GM12878 (cell line): ENCODE measurements around the gene USP9X.

Experiments used
- CREM ChIP-seq: IDR thresholded peaks from 2 replicates; pipeline ENCODE4 v1.6.1; 2014; ENCODE audit warnings: antibody characterized with exemption, low read depth
- CTCF ChIP-seq, 3 experiments: IDR thresholded peaks in 2 of 3; conservative IDR thresholded peaks in 1 of 3; 2 replicates each; pipeline ENCODE4 v1.5.1; 2011; ENCODE audit warnings: low read depth in 3 of 3, low read length in 3 of 3, mild to moderate bottlenecking in 3 of 3, control low read depth in 2 of 3, moderate library complexity in 2 of 3, inconsistent platforms in 1 of 3, mixed read lengths in 1 of 3; ENCODE audit not compliant: control insufficient read depth in 2 of 3, insufficient read depth in 1 of 3; ENCODE audit errors: extremely low read depth in 1 of 3
- EZH2 ChIP-seq: IDR thresholded peaks from 2 replicates; pipeline ENCODE4 v1.6.1; 2012; ENCODE audit warnings: low read depth, mild to moderate bottlenecking, control low read depth, inconsistent platforms, low read length, borderline replicate concordance; ENCODE audit not compliant: control insufficient read depth
- HCFC1 ChIP-seq: fragments of 150-350 bp; IDR thresholded peaks from 2 replicates; pipeline ENCODE4 v1.6.1; 2014; ENCODE audit warnings: low read length
- MYC ChIP-seq: IDR thresholded peaks from 2 replicates; pipeline ENCODE4 v1.6.1; 2011; ENCODE audit warnings: mild to moderate bottlenecking, low read length, moderate library complexity, inconsistent platforms; ENCODE audit not compliant: insufficient read depth, insufficient replicate concordance, insufficient read length, severe bottlenecking

- TF ChIP-seq MYC (no peak), EZH2 (no peak), CREM (no peak), HCFC1 (no peak), CTCF (IDR thresholded peaks at IDR 0.05 in 2 of 3, conservative IDR thresholded peaks at IDR 0.05 in 1 of 3; ENCODE audit: control insufficient read depth in 2 of 3, extremely low read depth in 1 of 3, insufficient read depth in 1 of 3, low read depth in 3 of 3, low read length in 3 of 3) (no peak)
Measured at GRCh38 chrX:41200785-41201184, 115.5 kb downstream of the USP9X start.
